SK-N-SH (cell line): ENCODE data around the gene CAMKMT.

ENCODE experiments used
- CHD2 ChIP-seq: fragments of 150-350 bp; IDR thresholded peaks from 2 replicates; pipeline ENCODE4 v1.6.1; 2018; ENCODE audit warnings: low read length; ENCODE audit not compliant: partially characterized antibody
- EZH2phosphoT487 ChIP-seq: fragments of 200-600 bp; sonication (generic); IDR thresholded peaks from 2 replicates; pipeline ENCODE4 v1.6.1; 2017; ENCODE audit warnings: low read depth, mixed run types, mild to moderate bottlenecking, antibody characterized with exemption, moderate library complexity, borderline replicate concordance
- GABPA ChIP-seq: IDR thresholded peaks from 2 replicates; pipeline ENCODE4 v1.4.0; 2012; ENCODE audit warnings: low read depth, mild to moderate bottlenecking
- JUND ChIP-seq: IDR thresholded peaks from 2 replicates; pipeline ENCODE4 v1.4.0; 2012
- NFIC ChIP-seq: IDR thresholded peaks from 2 replicates; pipeline ENCODE4 v1.4.0; 2012; ENCODE audit warnings: borderline replicate concordance
- NRF1 ChIP-seq: IDR thresholded peaks from 2 replicates; pipeline ENCODE4 v1.6.1; 2012; ENCODE audit warnings: low read depth, mild to moderate bottlenecking, low read length
- RAD21 ChIP-seq: IDR thresholded peaks from 2 replicates; pipeline ENCODE4 v1.6.1; 2012; ENCODE audit warnings: mild to moderate bottlenecking, low read length
- RXRA ChIP-seq: IDR thresholded peaks from 2 replicates; pipeline ENCODE4 v1.4.0; 2012; ENCODE audit warnings: low read depth, mild to moderate bottlenecking, borderline replicate concordance
- SIN3A ChIP-seq: IDR thresholded peaks from 2 replicates; pipeline ENCODE4 v1.6.1; 2012; ENCODE audit warnings: low read depth, mild to moderate bottlenecking, low read length, moderate library complexity, borderline replicate concordance
- YY1 ChIP-seq: IDR thresholded peaks from 2 replicates; pipeline ENCODE4 v1.4.0; 2012; ENCODE audit warnings: low read depth, mild to moderate bottlenecking
- TF ChIP-seq, protein P1 (sequence below): fragments of 200-600 bp; sonication (generic); IDR thresholded peaks from 2 replicates; pipeline ENCODE4 v1.6.1; 2017; ENCODE audit warnings: antibody characterized with exemption, mild to moderate bottlenecking, moderate library complexity
- TF ChIP-seq, protein P2 (sequence below): IDR thresholded peaks from 2 replicates; pipeline ENCODE4 v1.4.0; 2012; ENCODE audit warnings: low read depth, borderline replicate concordance
- TF ChIP-seq, protein P3 (sequence below): IDR thresholded peaks from 2 replicates; pipeline ENCODE4; 2012
- TF ChIP-seq, protein P4 (sequence below): fragments of 150-350 bp; IDR thresholded peaks from 2 replicates; pipeline ENCODE4 v1.6.1; 2017; ENCODE audit warnings: antibody characterized with exemption, low read length, low read depth, borderline replicate concordance

DNA sequence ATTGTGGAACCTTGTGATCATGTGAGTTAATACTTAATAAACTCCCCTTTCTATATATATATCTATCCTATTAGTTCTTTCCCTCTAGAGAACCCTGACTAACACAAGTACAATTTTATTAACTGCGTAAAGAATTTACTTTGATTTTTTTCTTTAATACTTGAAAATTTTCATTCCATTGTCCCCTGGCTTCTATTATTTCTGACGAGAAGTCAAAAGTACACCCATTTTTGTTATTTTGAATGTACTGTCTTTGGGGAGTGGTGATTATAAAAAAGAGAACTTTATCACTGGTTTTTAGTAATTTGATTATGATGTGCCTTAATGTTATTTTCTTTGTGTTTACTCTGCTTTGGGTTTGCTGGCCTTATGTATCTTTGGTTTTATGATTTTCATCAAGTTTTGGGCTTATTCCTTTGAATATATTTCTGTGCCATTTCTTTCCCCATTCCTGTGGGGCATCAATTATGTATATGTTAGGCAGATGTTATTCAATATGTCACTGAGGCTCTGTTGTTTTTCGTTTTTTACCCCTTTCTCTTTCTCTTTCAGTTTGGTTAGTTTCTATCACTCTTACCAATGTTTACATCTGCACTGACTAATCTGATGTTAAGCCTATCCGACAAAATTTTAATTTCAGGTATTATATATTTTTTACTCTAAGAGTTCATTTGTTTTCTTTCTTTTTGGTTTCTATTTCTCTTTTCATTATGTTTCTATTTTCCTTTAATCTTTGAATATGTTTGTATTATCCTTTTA, 271.4 kb downstream of the CAMKMT start:
- TF ChIP-seq NRF1 (no peak), RXRA (no peak), YY1 (no peak), RAD21 (no peak), CHD2 (no peak), NFIC (no peak), SIN3A (no peak), GABPA (no peak), EZH2phosphoT487 (no peak), JUND (no peak)
- TF ChIP-seq, protein P1, sequence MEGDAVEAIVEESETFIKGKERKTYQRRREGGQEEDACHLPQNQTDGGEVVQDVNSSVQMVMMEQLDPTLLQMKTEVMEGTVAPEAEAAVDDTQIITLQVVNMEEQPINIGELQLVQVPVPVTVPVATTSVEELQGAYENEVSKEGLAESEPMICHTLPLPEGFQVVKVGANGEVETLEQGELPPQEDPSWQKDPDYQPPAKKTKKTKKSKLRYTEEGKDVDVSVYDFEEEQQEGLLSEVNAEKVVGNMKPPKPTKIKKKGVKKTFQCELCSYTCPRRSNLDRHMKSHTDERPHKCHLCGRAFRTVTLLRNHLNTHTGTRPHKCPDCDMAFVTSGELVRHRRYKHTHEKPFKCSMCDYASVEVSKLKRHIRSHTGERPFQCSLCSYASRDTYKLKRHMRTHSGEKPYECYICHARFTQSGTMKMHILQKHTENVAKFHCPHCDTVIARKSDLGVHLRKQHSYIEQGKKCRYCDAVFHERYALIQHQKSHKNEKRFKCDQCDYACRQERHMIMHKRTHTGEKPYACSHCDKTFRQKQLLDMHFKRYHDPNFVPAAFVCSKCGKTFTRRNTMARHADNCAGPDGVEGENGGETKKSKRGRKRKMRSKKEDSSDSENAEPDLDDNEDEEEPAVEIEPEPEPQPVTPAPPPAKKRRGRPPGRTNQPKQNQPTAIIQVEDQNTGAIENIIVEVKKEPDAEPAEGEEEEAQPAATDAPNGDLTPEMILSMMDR, result no peak
- TF ChIP-seq, protein P2, sequence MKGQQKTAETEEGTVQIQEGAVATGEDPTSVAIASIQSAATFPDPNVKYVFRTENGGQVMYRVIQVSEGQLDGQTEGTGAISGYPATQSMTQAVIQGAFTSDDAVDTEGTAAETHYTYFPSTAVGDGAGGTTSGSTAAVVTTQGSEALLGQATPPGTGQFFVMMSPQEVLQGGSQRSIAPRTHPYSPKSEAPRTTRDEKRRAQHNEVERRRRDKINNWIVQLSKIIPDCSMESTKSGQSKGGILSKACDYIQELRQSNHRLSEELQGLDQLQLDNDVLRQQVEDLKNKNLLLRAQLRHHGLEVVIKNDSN, result no peak
- TF ChIP-seq, protein P3, sequence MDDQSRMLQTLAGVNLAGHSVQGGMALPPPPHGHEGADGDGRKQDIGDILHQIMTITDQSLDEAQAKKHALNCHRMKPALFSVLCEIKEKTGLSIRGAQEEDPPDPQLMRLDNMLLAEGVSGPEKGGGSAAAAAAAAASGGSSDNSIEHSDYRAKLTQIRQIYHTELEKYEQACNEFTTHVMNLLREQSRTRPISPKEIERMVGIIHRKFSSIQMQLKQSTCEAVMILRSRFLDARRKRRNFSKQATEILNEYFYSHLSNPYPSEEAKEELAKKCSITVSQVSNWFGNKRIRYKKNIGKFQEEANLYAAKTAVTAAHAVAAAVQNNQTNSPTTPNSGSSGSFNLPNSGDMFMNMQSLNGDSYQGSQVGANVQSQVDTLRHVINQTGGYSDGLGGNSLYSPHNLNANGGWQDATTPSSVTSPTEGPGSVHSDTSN, result no peak
- TF ChIP-seq, protein P4, sequence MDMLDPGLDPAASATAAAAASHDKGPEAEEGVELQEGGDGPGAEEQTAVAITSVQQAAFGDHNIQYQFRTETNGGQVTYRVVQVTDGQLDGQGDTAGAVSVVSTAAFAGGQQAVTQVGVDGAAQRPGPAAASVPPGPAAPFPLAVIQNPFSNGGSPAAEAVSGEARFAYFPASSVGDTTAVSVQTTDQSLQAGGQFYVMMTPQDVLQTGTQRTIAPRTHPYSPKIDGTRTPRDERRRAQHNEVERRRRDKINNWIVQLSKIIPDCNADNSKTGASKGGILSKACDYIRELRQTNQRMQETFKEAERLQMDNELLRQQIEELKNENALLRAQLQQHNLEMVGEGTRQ, result no peak
